H9 (cell line): ENCODE data around the gene MRPL16. TPM values are rescaled to one million over a fixed set of nuclear protein-coding genes. Genes with fewer than 3 reads are reported as not detected.

ENCODE experiments used
- DNase-seq: peaks from one replicate; pipeline ENCODE4 v3.0.0-alpha.2; 2017
- H2AFZ ChIP-seq: one replicate; pipeline ENCODE4 v1.6.1; 2013; ENCODE audit warnings: mild to moderate bottlenecking, low read length, control low read depth, moderate library complexity
- H2AK5ac ChIP-seq: 2 replicates; pipeline ENCODE4 v1.6.1; 2013; ENCODE audit warnings: low read length, control low read depth, mixed read lengths; ENCODE audit not compliant: insufficient read length
- H2BK120ac ChIP-seq: one replicate; pipeline ENCODE4 v1.6.1; 2013; ENCODE audit warnings: low read depth, mild to moderate bottlenecking, low read length, control low read depth, inconsistent platforms; ENCODE audit not compliant: poor library complexity, severe bottlenecking
- H2BK12ac ChIP-seq: 2 replicates; pipeline ENCODE4 v1.6.1; 2013; ENCODE audit warnings: low read length, control low read depth, mixed read lengths, low read depth; ENCODE audit not compliant: insufficient read length
- H2BK15ac ChIP-seq: 2 replicates; pipeline ENCODE4 v1.6.1; 2013; ENCODE audit warnings: low read depth, low read length, control low read depth
- H2BK20ac ChIP-seq: one replicate; pipeline ENCODE4 v1.6.1; 2013; ENCODE audit warnings: low read depth, mild to moderate bottlenecking, low read length, control low read depth, inconsistent platforms; ENCODE audit not compliant: poor library complexity, severe bottlenecking
- H2BK5ac ChIP-seq: 2 replicates; pipeline ENCODE4 v1.6.1; 2013; ENCODE audit warnings: low read length, control low read depth, mixed read lengths; ENCODE audit not compliant: insufficient read length
- H3K14ac ChIP-seq: 2 replicates; pipeline ENCODE4 v1.6.1; 2013; ENCODE audit warnings: low read length, control low read depth; ENCODE audit not compliant: insufficient read depth
- H3K18ac ChIP-seq: 2 replicates; pipeline ENCODE4 v1.6.1; 2013; ENCODE audit warnings: low read depth, mild to moderate bottlenecking, mixed read lengths, low read length, control low read depth; ENCODE audit not compliant: insufficient read length
- H3K23ac ChIP-seq: 2 replicates; pipeline ENCODE4 v1.6.1; 2013; ENCODE audit warnings: low read length, control low read depth, mixed read lengths, low read depth; ENCODE audit not compliant: insufficient read length
- H3K23me2 ChIP-seq: 2 replicates; pipeline ENCODE4 v1.6.1; 2013; ENCODE audit warnings: low read depth, mild to moderate bottlenecking, mixed read lengths, low read length, control low read depth; ENCODE audit not compliant: insufficient read length, poor library complexity, severe bottlenecking
- H3K27ac ChIP-seq: 2 replicates; pipeline ENCODE4 v1.5.1; 2013; ENCODE audit warnings: low read length, control low read depth, mixed read lengths, low read depth; ENCODE audit not compliant: insufficient read length
- H3K27me3 ChIP-seq: 2 replicates; pipeline ENCODE4 v1.6.1; 2013; ENCODE audit warnings: low read length, control low read depth, inconsistent platforms; ENCODE audit not compliant: insufficient read depth
- H3K4ac ChIP-seq: 2 replicates; pipeline ENCODE4 v1.6.1; 2013; ENCODE audit warnings: low read depth, mild to moderate bottlenecking, control low read depth, inconsistent platforms, low read length, moderate library complexity
- H3K4me1 ChIP-seq: 2 replicates; pipeline ENCODE4 v1.6.1; 2013; ENCODE audit warnings: low read length, control low read depth, inconsistent platforms; ENCODE audit not compliant: insufficient read depth
- H3K4me2 ChIP-seq: 2 replicates; pipeline ENCODE4 v1.6.1; 2013; ENCODE audit warnings: low read length, control low read depth, mixed read lengths; ENCODE audit not compliant: insufficient read length, insufficient read depth
- H3K56ac ChIP-seq: 2 replicates; pipeline ENCODE4 v1.6.1; 2013; ENCODE audit warnings: low read depth, mild to moderate bottlenecking, mixed read lengths, low read length, control low read depth; ENCODE audit not compliant: insufficient read length
- H3K79me1 ChIP-seq: 2 replicates; pipeline ENCODE4 v1.6.1; 2013; ENCODE audit warnings: low read depth, mild to moderate bottlenecking, moderate library complexity, low read length, control low read depth, inconsistent platforms; ENCODE audit not compliant: insufficient read depth, poor library complexity, severe bottlenecking
- H3K79me2 ChIP-seq: 2 replicates; pipeline ENCODE4 v1.6.1; 2013; ENCODE audit warnings: low read length, control low read depth, inconsistent platforms; ENCODE audit not compliant: insufficient read depth
- H3K9ac ChIP-seq: 2 replicates; pipeline ENCODE4 v1.6.1; 2013; ENCODE audit warnings: low read length, control low read depth, mixed read lengths; ENCODE audit not compliant: insufficient read length; ENCODE audit errors: extremely low read depth
- H3K9me3 ChIP-seq: one replicate; pipeline ENCODE4 v1.6.1; 2013; ENCODE audit warnings: low read depth, low read length, inconsistent platforms; ENCODE audit not compliant: control insufficient read depth
- H3T11ph ChIP-seq: one replicate; pipeline ENCODE4 v1.6.1; 2013; ENCODE audit warnings: mild to moderate bottlenecking, low read length, control low read depth, inconsistent platforms
- H4K20me1 ChIP-seq: one replicate; pipeline ENCODE4 v1.6.1; 2013; ENCODE audit not compliant: control insufficient read depth, insufficient read length, insufficient read depth
- H4K5ac ChIP-seq: 2 replicates; pipeline ENCODE4 v1.6.1; 2013; ENCODE audit warnings: low read depth, mild to moderate bottlenecking, mixed read lengths, low read length, control low read depth; ENCODE audit not compliant: insufficient read length
- H4K8ac ChIP-seq: replicated peaks from 2 replicates; pipeline ENCODE4 v1.6.1; 2013; ENCODE audit warnings: low read length, control low read depth, mixed read lengths, low read depth; ENCODE audit not compliant: insufficient read length
- H4K91ac ChIP-seq: 2 replicates; pipeline ENCODE4 v1.6.1; 2013; ENCODE audit warnings: low read depth, mild to moderate bottlenecking, moderate library complexity, mixed read lengths, low read length, control low read depth; ENCODE audit not compliant: insufficient read length
- H3K27ac Mint-ChIP-seq, 3 experiments: 2 replicates in 2 of 3; 3 replicates in 1 of 3; pipeline ENCODE4 v1.8.0; 2020 to 2021; ENCODE audit warnings: mixed read lengths in 3 of 3, mild to moderate bottlenecking in 1 of 3, moderate library complexity in 1 of 3
- H3K27me3 Mint-ChIP-seq: 2 replicates; pipeline ENCODE4 v1.8.0; 2021; ENCODE audit warnings: low read depth, mild to moderate bottlenecking, moderate library complexity, mixed read lengths
- H3K36me3 Mint-ChIP-seq, 3 experiments: 2 replicates in 2 of 3; 3 replicates in 1 of 3; pipeline ENCODE4 v1.8.0; 2020 to 2021; ENCODE audit warnings: low read depth in 3 of 3, mixed read lengths in 3 of 3; ENCODE audit not compliant: insufficient read depth in 1 of 3
- H3K4me1 Mint-ChIP-seq, 2 experiments: 2 replicates each; pipeline ENCODE4 v1.8.0; 2020; ENCODE audit warnings: mixed read lengths in 2 of 2
- H3K4me3 Mint-ChIP-seq, 2 experiments: 2 replicates in 1 of 2; 3 replicates in 1 of 2; pipeline ENCODE4 v1.8.0; 2020 to 2021; ENCODE audit warnings: mild to moderate bottlenecking in 2 of 2, mixed read lengths in 2 of 2, moderate library complexity in 1 of 2
- H3K9me3 Mint-ChIP-seq, 2 experiments: 2 replicates in 1 of 2; 3 replicates in 1 of 2; pipeline ENCODE4 v1.8.0; 2020; ENCODE audit warnings: mild to moderate bottlenecking in 2 of 2, mixed read lengths in 2 of 2, moderate library complexity in 1 of 2
- WGBS: extraction: QIAGEN DNeasy Blood & Tissue Kit; methylation state at CpG from one replicate; pipeline ENCODE4 v1.1.7; 2013; ENCODE audit warnings: missing lambda C conversion rate, low lambda C conversion rate, mixed read lengths; ENCODE audit not compliant: insufficient read length; ENCODE audit errors: extremely low coverage; 5-methylcytosine and 5-hydroxymethylcytosine counted together
- total RNA-seq: library from RNA; stranded (reverse); gene quantifications from 2 replicates; pipeline ENCODE4 v1.2.1, GENCODE V29; 2021
- TF ChIP-seq, protein P1 (sequence below): fragments of 200-600 bp; sonication (generic); conservative IDR thresholded peaks from 3 replicates; pipeline ENCODE4 v1.8.0; 2021; ENCODE audit warnings: antibody characterized with exemption, mild to moderate bottlenecking

Gene MRPL16
- total RNA-seq, 1 experiment from 2014 or later = 87.1 TPM

DNA sequence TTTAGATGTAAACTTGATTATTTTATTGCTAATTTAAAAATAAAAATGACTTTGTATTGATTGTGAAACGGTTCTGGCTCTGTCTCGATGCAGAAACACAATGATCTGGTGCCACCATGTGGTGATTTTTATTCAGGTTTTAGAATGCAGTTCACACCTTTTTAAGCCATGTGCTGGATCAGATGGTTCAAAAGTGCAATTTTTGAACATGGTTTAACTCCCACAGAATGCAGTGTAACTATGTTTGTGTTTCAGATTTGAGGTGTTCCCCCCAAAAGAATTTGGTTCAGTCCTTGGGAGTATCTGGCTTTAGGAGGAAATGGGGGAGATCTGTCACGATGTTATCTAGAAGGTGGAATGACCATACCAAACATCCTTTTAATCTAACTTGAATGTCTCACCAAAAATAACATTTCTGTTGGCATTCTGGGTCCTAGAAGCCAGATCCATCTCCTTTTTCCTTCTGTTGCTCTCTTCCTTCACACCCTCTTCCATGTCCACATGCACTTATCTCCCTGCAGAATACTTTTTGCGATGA is 7.9 kb downstream of the MRPL16 start:
- no peak overlapping the region for H2BK15ac ChIP-seq
- no peak for DNase-seq
- no peak overlapping the region for H2BK12ac ChIP-seq
- H3K23me2 ChIP-seq = no peaks in the 10 kb centered on the region
- Mint-ChIP-seq H3K4me3 (no peak overlapping the region), H3K27ac (no peak overlapping the region), H3K9me3 (no peaks in the 10 kb centered on the region), H3K27me3 (no peaks in the 10 kb centered on the region; the same call in 1 of the 2 replicates), H3K36me3 (peaks cover 13 to 44% (median 36%) of the 10 kb centered on the region in 3 experiments; a peak in 6 of 7 replicates), H3K4me1 (peaks cover 4 to 9% of the 10 kb centered on the region in 2 experiments; a peak in 3 of 4 replicates)
- H2BK120ac ChIP-seq = no peak overlapping the region
- H2AFZ ChIP-seq = no peak overlapping the region
- no peaks in the 10 kb centered on the region for H3K9me3 ChIP-seq
- no peak overlapping the region for H3K56ac ChIP-seq
- no peak overlapping the region for H4K8ac ChIP-seq
- no peaks in the 10 kb centered on the region for H3K27me3 ChIP-seq
- H2BK5ac ChIP-seq = no peak overlapping the region
- H3K4me2 ChIP-seq = no peak overlapping the region
- no peak overlapping the region for H4K5ac ChIP-seq
- H3K14ac ChIP-seq = no peak overlapping the region
- H3K79me1 ChIP-seq = no peaks in the 10 kb centered on the region
- WGBS = no CpG with 5 or more reads among the region's 4 CpGs
- H3T11ph ChIP-seq = no peak overlapping the region
- TF ChIP-seq, protein P1, sequence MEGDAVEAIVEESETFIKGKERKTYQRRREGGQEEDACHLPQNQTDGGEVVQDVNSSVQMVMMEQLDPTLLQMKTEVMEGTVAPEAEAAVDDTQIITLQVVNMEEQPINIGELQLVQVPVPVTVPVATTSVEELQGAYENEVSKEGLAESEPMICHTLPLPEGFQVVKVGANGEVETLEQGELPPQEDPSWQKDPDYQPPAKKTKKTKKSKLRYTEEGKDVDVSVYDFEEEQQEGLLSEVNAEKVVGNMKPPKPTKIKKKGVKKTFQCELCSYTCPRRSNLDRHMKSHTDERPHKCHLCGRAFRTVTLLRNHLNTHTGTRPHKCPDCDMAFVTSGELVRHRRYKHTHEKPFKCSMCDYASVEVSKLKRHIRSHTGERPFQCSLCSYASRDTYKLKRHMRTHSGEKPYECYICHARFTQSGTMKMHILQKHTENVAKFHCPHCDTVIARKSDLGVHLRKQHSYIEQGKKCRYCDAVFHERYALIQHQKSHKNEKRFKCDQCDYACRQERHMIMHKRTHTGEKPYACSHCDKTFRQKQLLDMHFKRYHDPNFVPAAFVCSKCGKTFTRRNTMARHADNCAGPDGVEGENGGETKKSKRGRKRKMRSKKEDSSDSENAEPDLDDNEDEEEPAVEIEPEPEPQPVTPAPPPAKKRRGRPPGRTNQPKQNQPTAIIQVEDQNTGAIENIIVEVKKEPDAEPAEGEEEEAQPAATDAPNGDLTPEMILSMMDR = peak; percentile 71
- H3K79me2 ChIP-seq = no peaks in the 10 kb centered on the region
- H3K18ac ChIP-seq = no peak overlapping the region
- H4K91ac ChIP-seq = no peak overlapping the region
- no peak overlapping the region for H2AK5ac ChIP-seq
- H4K20me1 ChIP-seq = no peaks in the 10 kb centered on the region
- H3K4me1 ChIP-seq = no peaks in the 10 kb centered on the region
- no peak overlapping the region for H3K27ac ChIP-seq
- H3K4ac ChIP-seq = no peak overlapping the region
- H2BK20ac ChIP-seq = no peak overlapping the region
- no peak overlapping the region for H3K9ac ChIP-seq
- H3K23ac ChIP-seq = no peak overlapping the region
